ENCODE results near the gene TMEM169. TPM values are rescaled to one million over a fixed set of nuclear protein-coding genes. Genes with fewer than 3 reads are reported as not detected.
A peak's percentile ranks its signal among the peaks of the same experiment; 100 is the strongest.

Gene TMEM169
- total RNA-seq, 1 experiment from 2014 or later, result 0.46 TPM

DNA sequence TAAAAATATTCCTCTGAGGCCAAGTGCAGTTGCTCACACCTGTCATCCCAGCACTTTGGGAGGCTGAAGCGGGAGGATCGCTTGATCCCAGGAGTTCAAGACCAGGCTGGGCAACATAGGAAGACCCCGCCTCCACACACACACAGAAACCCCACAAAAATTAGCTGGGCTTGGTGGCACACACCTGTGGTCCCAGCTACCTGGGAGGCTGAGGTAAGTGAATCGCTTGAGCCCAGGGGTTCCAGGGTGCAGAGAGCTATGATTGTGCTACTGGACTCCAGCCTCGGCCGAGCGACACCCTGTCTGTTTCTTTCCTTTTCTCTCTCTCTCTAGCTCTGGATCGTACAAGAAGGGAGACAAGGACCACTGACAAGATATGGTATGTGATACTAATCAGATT is 25.6 kb downstream of the TMEM169 start:
- CTCF ChIA-PET, result no interaction called here

DNA sequence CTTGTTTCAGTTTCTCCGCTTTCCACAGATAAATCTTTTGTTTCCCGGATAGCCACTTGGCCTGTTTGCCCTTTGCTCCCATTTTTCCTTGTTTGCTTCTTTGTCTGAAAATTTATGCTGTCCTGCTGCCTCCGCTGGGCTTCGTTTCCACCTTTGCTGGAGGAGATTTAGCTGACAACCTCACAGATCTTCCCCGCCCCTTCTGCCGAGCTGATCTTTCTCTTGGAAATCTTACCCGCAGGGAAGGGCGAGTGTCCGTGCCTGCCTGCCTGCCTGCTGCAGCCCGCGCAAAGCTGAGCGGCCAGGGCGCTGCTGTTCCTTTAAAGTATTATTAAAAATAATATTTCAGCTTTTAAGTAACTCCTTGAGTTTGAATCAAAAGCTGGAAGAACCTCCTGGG is 26.0 kb downstream of the TMEM169 start:
- Histone ChIP-seq H3K4me1 (replicated peaks; ENCODE audit: insufficient read depth) (peaks cover 18% of the 10 kb centered on the region), H3K9me3 (ENCODE audit: insufficient read depth, low read depth) (no peaks in the 10 kb centered on the region), H3K27me3 (ENCODE audit: insufficient read depth, low read depth) (no peaks in the 10 kb centered on the region), H3K9me2 (ENCODE audit: insufficient read depth) (no peaks in the 10 kb centered on the region), H4K20me1 (ENCODE audit: insufficient read depth) (peaks cover 17% of the 10 kb centered on the region), H3K36me3 (ENCODE audit: low read depth) (peaks cover 25% of the 10 kb centered on the region), H3K4me3 (no peak overlapping the region), H3F3A (ENCODE audit: insufficient read depth, low read depth) (peaks cover 26% of the 10 kb centered on the region; the same call in 1 of the 2 replicates), H3K79me2 (ENCODE audit: low read depth) (peaks cover 36% of the 10 kb centered on the region), H2AFZ (no peak overlapping the region), H3K27ac (no peak overlapping the region), H3K4me2 (no peak overlapping the region)
- no peak for TF ChIP-seq EZH2 (IDR thresholded peaks at IDR 0.05; ENCODE audit: low read depth)
- TF ChIP-seq CTCF (conservative IDR thresholded peaks at IDR 0.05), result no peak
- ChIA-PET POLR2A (ENCODE audit: unreplicated experiment) (interaction anchor here (0.7 kb wide), 1 partner anchor 510 kb away, joined by 4 read pairs; no protein-coding TSS in a partner anchor), CTCF (no interaction called here)
- DNase-seq, result no peak
- no TSS peak for BruUV-seq (replicated peaks)
- intact Hi-C loops (cut with micrococcal nuclease; ENCODE audit: unreplicated experiment), result no loop called here

More for the DNA sequence above, 25.6 kb downstream of the TMEM169 start:
- TF ChIP-seq CTCF (conservative IDR thresholded peaks at IDR 0.05), result no peak
- no peak for TF ChIP-seq EZH2 (IDR thresholded peaks at IDR 0.05; ENCODE audit: low read depth)
- DNase-seq, result no peak
- no peaks in the 10 kb centered on the region for H3K9me3 ChIP-seq (ENCODE audit: insufficient read depth, low read depth)
- no TSS peak for BruUV-seq (replicated peaks)
- no peak overlapping the region for H2AFZ ChIP-seq
- H3K79me2 ChIP-seq (ENCODE audit: low read depth), result peaks cover 32% of the 10 kb centered on the region
- no peak overlapping the region for H3K27ac ChIP-seq
- peaks cover 15% of the 10 kb centered on the region for H4K20me1 ChIP-seq (ENCODE audit: insufficient read depth)
- no peaks in the 10 kb centered on the region for H3K9me2 ChIP-seq (ENCODE audit: insufficient read depth)
- POLR2A ChIA-PET (ENCODE audit: unreplicated experiment), result interaction anchor here (0.7 kb wide), 1 partner anchor 511 kb away, joined by 4 read pairs; no protein-coding TSS in a partner anchor
- H3K4me2 ChIP-seq, result no peak overlapping the region
- intact Hi-C loops (cut with micrococcal nuclease; ENCODE audit: unreplicated experiment), result no loop called here
- no peaks in the 10 kb centered on the region for H3K27me3 ChIP-seq (ENCODE audit: insufficient read depth, low read depth)
- peaks cover 20% of the 10 kb centered on the region for H3K36me3 ChIP-seq (ENCODE audit: low read depth)
- no peak overlapping the region for H3K4me3 ChIP-seq
- peaks cover 18% of the 10 kb centered on the region for H3K4me1 ChIP-seq (replicated peaks; ENCODE audit: insufficient read depth)
- H3F3A ChIP-seq (ENCODE audit: insufficient read depth, low read depth), result peaks cover 22% of the 10 kb centered on the region; the same call in 1 of the 2 replicates

DNA sequence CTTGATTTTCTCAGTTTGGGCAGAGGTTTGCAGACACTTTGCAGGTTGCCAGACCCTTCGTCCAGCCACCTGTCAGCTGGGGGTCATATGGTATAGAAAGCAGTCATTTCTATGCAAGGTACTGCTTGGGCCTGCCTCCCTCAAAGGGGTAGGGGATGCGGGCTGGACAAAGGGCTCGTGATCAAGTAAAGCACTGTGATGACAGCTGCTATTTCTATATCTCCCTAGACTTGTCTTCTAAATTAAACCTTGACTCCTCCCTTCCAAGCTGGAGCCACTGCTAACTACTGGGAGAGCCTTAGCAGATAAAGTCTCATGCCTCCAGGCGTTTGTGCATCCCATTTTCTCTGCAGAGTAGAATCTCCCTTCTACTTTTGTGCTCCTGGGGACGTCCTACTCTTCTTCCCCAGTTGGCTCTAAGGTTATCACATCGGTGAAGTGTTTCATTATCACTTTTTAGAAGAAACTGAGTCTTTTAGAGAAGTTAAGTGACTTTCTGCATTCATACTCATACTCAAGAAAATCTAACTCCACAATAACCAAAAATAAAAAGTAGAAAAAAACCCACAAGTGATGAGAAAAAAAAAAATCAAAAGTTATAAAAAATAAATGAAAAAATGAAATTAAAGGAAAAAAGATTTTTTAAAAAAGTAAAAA is 26.7 kb downstream of the TMEM169 start:
- Histone ChIP-seq H3K4me3 (peak overlapping the region; percentile 71), H3K79me2 (ENCODE audit: low read depth) (peaks cover 40% of the 10 kb centered on the region), H2AFZ (peak overlapping the region; percentile 65; the same call in 1 of the 2 replicates), H3K27me3 (ENCODE audit: insufficient read depth, low read depth) (no peaks in the 10 kb centered on the region), H3K4me1 (replicated peaks; ENCODE audit: insufficient read depth) (peaks cover 18% of the 10 kb centered on the region), H3K27ac (peak overlapping the region; percentile 54), H3F3A (ENCODE audit: insufficient read depth, low read depth) (peaks cover 33% of the 10 kb centered on the region), H3K9me2 (ENCODE audit: insufficient read depth) (no peaks in the 10 kb centered on the region), H3K4me2 (peak overlapping the region; percentile 87), H4K20me1 (ENCODE audit: insufficient read depth) (peaks cover 17% of the 10 kb centered on the region), H3K9me3 (ENCODE audit: insufficient read depth, low read depth) (no peaks in the 10 kb centered on the region), H3K36me3 (ENCODE audit: low read depth) (peaks cover 31% of the 10 kb centered on the region)
- TF ChIP-seq EZH2 (IDR thresholded peaks at IDR 0.05; ENCODE audit: low read depth) (no peak), CTCF (conservative IDR thresholded peaks at IDR 0.05) (no peak)
- intact Hi-C loops (cut with micrococcal nuclease; ENCODE audit: unreplicated experiment), result no loop called here
- ChIA-PET CTCF (interaction anchor here (0.7 to 1.0 kb wide), 3 partner anchors 11 to 587 kb away, joined by 3 to 11 read pairs (median 3); partner anchors contain the start of gene IGFBP5), POLR2A (ENCODE audit: unreplicated experiment) (interaction anchor here (0.7 kb wide), 2 partner anchors 28 to 509 kb away, joined by 4 to 5 read pairs; no protein-coding TSS in a partner anchor)
- BruUV-seq (replicated peaks), result TSS peak; percentile 100
- DNase-seq, result no peak

Measured in PC-9 (cell line).